ENCODE results near the gene SLITRK4.

SLITRK4 gene

DNA sequence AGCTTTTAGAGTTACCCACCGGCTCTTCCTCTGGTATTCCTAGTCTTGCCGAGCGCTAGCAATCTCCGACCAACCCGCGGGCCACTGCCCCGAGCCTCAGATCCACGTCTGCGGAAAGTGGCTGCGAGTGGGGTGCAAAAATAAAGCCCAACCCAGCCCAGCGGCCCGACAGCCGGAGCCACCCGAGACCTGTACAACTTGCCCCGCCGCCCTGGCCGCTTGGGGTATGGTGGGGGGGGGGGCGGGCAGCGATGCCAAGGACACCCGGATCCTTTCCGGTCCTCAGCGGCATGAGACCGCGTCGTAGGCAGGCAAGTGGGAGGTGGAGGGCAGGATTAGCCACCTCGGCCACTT lies 1.6 kb downstream of the SLITRK4 start:
- no peak overlapping the region for H3K27ac ChIP-seq
- DNase-seq: no peak
- no peak overlapping the region for H3K4me3 ChIP-seq (ENCODE audit: low read depth, low read length)
- TF ChIP-seq, protein P1, sequence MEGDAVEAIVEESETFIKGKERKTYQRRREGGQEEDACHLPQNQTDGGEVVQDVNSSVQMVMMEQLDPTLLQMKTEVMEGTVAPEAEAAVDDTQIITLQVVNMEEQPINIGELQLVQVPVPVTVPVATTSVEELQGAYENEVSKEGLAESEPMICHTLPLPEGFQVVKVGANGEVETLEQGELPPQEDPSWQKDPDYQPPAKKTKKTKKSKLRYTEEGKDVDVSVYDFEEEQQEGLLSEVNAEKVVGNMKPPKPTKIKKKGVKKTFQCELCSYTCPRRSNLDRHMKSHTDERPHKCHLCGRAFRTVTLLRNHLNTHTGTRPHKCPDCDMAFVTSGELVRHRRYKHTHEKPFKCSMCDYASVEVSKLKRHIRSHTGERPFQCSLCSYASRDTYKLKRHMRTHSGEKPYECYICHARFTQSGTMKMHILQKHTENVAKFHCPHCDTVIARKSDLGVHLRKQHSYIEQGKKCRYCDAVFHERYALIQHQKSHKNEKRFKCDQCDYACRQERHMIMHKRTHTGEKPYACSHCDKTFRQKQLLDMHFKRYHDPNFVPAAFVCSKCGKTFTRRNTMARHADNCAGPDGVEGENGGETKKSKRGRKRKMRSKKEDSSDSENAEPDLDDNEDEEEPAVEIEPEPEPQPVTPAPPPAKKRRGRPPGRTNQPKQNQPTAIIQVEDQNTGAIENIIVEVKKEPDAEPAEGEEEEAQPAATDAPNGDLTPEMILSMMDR (IDR thresholded peaks at IDR 0.05; ENCODE audit: low read depth, low read length): no peak
- no peaks in the 10 kb centered on the region for H3K9me3 ChIP-seq (ENCODE audit: severe bottlenecking)
- H3K27me3 ChIP-seq (ENCODE audit: insufficient read depth, low read depth, severe bottlenecking): peaks cover 66% of the 10 kb centered on the region
- no peaks in the 10 kb centered on the region for H3K36me3 ChIP-seq

DNA sequence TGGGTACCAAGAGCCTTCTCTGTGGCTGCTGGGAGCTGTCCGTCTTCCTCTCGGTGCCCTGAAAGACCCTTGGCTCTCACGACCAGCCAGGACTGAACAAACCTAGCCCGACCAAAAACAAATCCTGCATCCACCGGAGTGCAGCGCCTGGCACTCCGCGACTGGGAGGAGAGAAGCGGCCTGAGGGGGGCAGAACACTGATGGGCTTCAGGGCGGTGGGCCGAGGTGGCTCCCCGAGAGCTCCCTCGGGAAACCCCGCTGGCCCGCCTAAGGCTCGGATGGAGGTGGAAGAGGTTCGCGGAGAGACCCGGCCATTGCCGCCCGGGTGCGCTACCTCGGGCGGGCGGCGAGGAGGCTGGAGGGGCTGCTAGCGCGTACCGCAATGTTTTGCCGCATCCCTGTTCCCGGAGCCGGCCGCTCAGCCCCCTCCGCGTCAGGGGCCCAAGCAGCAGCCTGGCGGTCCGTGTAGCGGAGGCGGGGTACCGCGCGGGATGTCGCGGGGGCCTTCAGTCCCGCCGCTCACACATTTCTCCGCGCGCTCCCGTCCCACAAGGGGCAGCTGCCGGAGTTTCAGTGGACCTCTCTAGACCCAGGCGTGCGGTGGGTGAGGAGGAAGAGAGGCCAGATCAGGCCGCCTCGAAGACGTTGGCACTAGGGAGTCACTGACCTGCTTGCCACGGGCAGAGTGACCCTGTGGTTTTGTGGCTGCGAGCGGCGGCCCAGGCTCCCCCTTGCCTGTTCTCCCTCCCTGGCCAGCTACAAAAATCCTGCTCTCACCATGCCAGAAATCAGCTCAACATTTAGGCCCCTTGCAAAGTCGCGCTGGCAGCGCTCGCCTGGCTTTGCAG lies 2.2 kb downstream of the SLITRK4 start:
- no peaks in the 10 kb centered on the region for H3K9me3 ChIP-seq (ENCODE audit: severe bottlenecking)
- no peaks in the 10 kb centered on the region for H3K36me3 ChIP-seq
- H3K4me3 ChIP-seq (ENCODE audit: low read depth, low read length): no peak overlapping the region
- TF ChIP-seq, protein P1 (IDR thresholded peaks at IDR 0.05; ENCODE audit: low read depth, low read length): no peak
- H3K27me3 ChIP-seq (ENCODE audit: insufficient read depth, low read depth, severe bottlenecking): peaks cover 70% of the 10 kb centered on the region
- DNase-seq: no peak
- no peak overlapping the region for H3K27ac ChIP-seq

DNA sequence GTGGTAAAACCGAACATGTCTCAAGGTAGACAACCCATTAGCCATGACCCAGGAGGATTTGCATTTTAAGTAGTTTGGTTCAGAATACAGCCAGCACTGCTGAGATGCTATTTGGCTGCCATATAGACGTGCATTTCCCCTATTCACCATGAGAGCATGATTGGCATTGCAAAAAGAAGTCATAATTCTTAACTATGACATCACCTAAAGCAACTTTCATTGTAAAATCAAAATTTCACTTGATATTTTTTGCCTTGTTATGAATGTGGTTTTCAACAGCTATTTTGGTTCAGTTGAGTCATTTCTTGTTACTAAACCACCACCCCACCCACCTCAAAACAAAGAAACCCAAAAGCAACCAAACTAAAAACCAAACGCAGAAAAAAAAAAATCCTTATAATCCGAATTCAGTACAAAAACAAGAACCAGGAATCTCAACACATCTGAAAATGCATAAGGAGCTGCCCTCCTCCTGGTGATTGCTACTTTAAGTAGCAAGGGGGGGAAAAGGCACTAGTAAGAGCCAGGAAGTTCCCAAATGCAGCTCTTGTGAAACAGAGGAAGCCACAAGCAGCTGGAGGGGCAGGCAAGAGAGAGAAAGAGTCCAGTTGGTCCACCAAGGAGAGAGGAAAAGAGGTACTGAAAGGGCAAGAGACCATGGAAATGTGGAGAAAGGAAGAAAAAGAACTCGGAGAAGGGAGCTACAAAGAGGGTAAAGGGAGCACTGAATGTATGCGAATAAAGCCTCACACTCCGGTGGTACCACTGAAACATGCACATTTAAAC lies 3.1 kb downstream of the SLITRK4 start:
- Histone ChIP-seq H3K4me3 (ENCODE audit: low read depth, low read length) (no peak overlapping the region), H3K9me3 (ENCODE audit: severe bottlenecking) (no peaks in the 10 kb centered on the region), H3K36me3 (no peaks in the 10 kb centered on the region), H3K27me3 (ENCODE audit: insufficient read depth, low read depth, severe bottlenecking) (peaks cover 70% of the 10 kb centered on the region), H3K27ac (no peak overlapping the region)
- TF ChIP-seq, protein P1 (IDR thresholded peaks at IDR 0.05; ENCODE audit: low read depth, low read length): no peak
- DNase-seq: no peak

DNA sequence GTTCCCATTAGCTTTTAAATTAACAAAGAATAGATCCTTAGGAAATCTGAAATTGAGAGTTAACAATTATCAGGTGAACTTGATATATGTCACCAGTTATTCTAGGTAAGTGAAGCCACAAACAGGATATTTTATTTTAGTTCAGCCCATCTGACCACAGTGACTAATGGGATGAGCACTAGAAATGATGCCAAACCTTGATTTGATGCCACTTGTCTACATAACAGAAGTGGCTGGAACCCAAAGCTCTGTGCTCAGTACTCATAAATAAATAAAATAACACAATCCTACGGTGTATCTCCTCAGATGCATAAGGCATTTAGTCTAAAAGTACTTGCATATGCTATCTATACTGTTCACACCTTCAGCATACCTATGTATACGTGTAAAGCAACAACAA lies 12.2 kb downstream of the SLITRK4 start:
- Histone ChIP-seq H3K36me3 (no peaks in the 10 kb centered on the region), H3K27ac (no peak overlapping the region), H3K27me3 (ENCODE audit: insufficient read depth, low read depth, severe bottlenecking) (peaks cover 15% of the 10 kb centered on the region), H3K9me3 (ENCODE audit: severe bottlenecking) (no peaks in the 10 kb centered on the region), H3K4me3 (ENCODE audit: low read depth, low read length) (no peak overlapping the region)
- TF ChIP-seq, protein P1 (IDR thresholded peaks at IDR 0.05; ENCODE audit: low read depth, low read length): no peak
- DNase-seq: no peak

DNA sequence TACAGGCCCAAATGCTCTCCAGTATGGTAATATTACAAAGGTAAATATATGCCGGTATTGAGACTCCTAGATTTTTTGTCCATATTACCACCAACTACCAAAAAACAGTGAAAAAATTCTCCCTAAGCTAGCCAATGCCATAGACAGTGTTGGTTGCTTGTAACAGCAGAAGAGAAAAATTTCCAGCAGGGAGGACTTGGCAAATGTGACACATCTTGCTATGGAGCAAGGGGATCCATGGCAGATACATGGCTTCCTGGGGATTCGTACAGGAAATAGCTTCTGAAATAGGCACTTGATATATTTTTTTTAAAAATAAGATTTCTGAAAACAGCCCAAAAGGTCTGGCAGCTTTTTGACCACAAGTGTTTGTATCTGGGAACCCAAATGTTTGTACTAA lies 14.6 kb downstream of the SLITRK4 start:
- no peak for DNase-seq
- H3K4me3 ChIP-seq (ENCODE audit: low read depth, low read length): no peak overlapping the region
- TF ChIP-seq, protein P1 (IDR thresholded peaks at IDR 0.05; ENCODE audit: low read depth, low read length): no peak
- no peaks in the 10 kb centered on the region for H3K9me3 ChIP-seq (ENCODE audit: severe bottlenecking)
- peaks cover 26% of the 10 kb centered on the region for H3K27me3 ChIP-seq (ENCODE audit: insufficient read depth, low read depth, severe bottlenecking)
- H3K27ac ChIP-seq: no peak overlapping the region
- H3K36me3 ChIP-seq: no peaks in the 10 kb centered on the region
